GM21528 (cell line): ENCODE measurements around the gene SLC2A13.
"Not testable (repeated sequence)": the region's sequence is repeated elsewhere in the genome, so short reads cannot be mapped to it uniquely, and the experiment has no call there.

Source experiments
- ATAC-seq: cut with Tn5 transposase; IDR thresholded peaks from one replicate; pipeline ENCODE4 v1.9.1; 2021; ENCODE audit warnings: mild to moderate bottlenecking, moderate library complexity; ENCODE audit not compliant: unreplicated experiment, low FRiP score

The SLC2A13 gene

GRCh38 chr12:40106202-40106533 is 287 bp upstream of the SLC2A13 start:
- no peak for ATAC-seq

GRCh38 chr12:40105265-40105514 is 691 bp downstream of the SLC2A13 start:
- ATAC-seq, result no peak

- peak; percentile 16 for ATAC-seq
These were observed 1.2 kb downstream of the SLC2A13 start for GRCh38 chr12:40104461-40105264.

GRCh38 chr12:40103043-40103442 is 2.8 kb downstream of the SLC2A13 start:
- ATAC-seq, result no peak

GRCh38 chr12:40101747-40102146 is 4.1 kb downstream of the SLC2A13 start:
- no peak for ATAC-seq

GRCh38 chr12:40099423-40099853 is 6.4 kb downstream of the SLC2A13 start:
- no peak for ATAC-seq

GRCh38 chr12:40098406-40099145 is 7.3 kb downstream of the SLC2A13 start:
- no peak for ATAC-seq

GRCh38 chr12:40093512-40093911 is 12.4 kb downstream of the SLC2A13 start:
- no peak for ATAC-seq

GRCh38 chr12:40086471-40086870 is 19.4 kb downstream of the SLC2A13 start:
- no peak for ATAC-seq

- ATAC-seq, result no peak
These were observed 27.6 kb downstream of the SLC2A13 start for GRCh38 chr12:40078266-40078665.

- ATAC-seq, result no peak
These were observed 30.4 kb downstream of the SLC2A13 start for GRCh38 chr12:40075458-40075857.

- no peak for ATAC-seq
These were observed 37.5 kb downstream of the SLC2A13 start for GRCh38 chr12:40068416-40068815.

GRCh38 chr12:40065636-40066035 is 40.2 kb downstream of the SLC2A13 start:
- no peak for ATAC-seq

GRCh38 chr12:40063414-40063813 is 42.5 kb downstream of the SLC2A13 start:
- no peak for ATAC-seq

- no peak for ATAC-seq
These were observed 47.1 kb downstream of the SLC2A13 start for GRCh38 chr12:40058721-40059190.

- no peak for ATAC-seq
These were observed 49.5 kb downstream of the SLC2A13 start for GRCh38 chr12:40056373-40056772.

- no peak for ATAC-seq
These were observed 50.1 kb downstream of the SLC2A13 start for GRCh38 chr12:40055776-40056175.

- ATAC-seq, result no peak
These were observed 50.7 kb downstream of the SLC2A13 start for GRCh38 chr12:40055228-40055579.

GRCh38 chr12:40054555-40055227 is 51.2 kb downstream of the SLC2A13 start:
- no peak for ATAC-seq

GRCh38 chr12:40049268-40049667 is 56.6 kb downstream of the SLC2A13 start:
- no peak for ATAC-seq

- not testable (repeated sequence) for ATAC-seq
These were observed 58.9 kb downstream of the SLC2A13 start for GRCh38 chr12:40047002-40047401.

- ATAC-seq, result no peak
These were observed 60.2 kb downstream of the SLC2A13 start for GRCh38 chr12:40045656-40046055.
